Measurements from ENCODE around the gene BDKRB2. TPM values are rescaled to one million over a fixed set of nuclear protein-coding genes. Genes with fewer than 3 reads are reported as not detected.

The BDKRB2 gene
- polyA plus RNA-seq, 1 donor from 2014 or later: not detected

DNA sequence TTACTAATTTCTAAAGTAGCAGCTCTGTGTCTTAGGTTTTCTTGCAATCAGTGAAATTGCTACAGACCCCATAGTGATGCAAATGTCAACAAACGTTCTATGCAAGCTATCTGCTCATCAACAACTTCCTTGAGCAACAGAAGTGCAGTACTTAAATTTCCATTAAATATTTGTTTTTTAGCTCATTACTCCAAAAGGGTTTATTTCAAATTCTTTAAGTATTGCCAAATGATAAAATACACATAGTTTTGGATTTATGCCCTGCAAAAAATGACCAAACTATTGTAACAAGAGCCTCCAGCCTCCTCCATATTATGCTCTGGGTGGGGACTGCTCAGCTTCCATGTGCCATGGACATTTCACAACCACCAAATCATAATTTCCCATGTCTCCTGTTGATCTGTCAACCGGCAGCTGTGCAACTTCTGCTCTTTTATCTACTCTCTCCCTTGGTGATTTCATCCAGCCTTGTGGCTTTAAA lies 55.7 kb downstream of the BDKRB2 start:
- no peaks in the 10 kb centered on the region for H3F3A ChIP-seq (ENCODE audit: insufficient read depth, low read length, poor library complexity, severe bottlenecking)
- no peak overlapping the region for H3K4me2 ChIP-seq (ENCODE audit: low read length)
- TF ChIP-seq SMC3 (conservative IDR thresholded peaks at IDR 0.05; ENCODE audit: poor library complexity) (no peak), EP300 (conservative IDR thresholded peaks at IDR 0.05; ENCODE audit: poor library complexity, severe bottlenecking) (no peak), EZH2 (IDR thresholded peaks at IDR 0.05; ENCODE audit: borderline replicate concordance, insufficient read depth, low read length, poor library complexity, severe bottlenecking) (no peak), MXI1 (conservative IDR thresholded peaks at IDR 0.05; ENCODE audit: poor library complexity, severe bottlenecking) (no peak), POLR2AphosphoS5 (IDR thresholded peaks at IDR 0.05) (no peak), RAD21 (conservative IDR thresholded peaks at IDR 0.05) (no peak), TAF1 (IDR thresholded peaks at IDR 0.05; ENCODE audit: low read depth) (no peak)
- TF ChIP-seq, protein P1, sequence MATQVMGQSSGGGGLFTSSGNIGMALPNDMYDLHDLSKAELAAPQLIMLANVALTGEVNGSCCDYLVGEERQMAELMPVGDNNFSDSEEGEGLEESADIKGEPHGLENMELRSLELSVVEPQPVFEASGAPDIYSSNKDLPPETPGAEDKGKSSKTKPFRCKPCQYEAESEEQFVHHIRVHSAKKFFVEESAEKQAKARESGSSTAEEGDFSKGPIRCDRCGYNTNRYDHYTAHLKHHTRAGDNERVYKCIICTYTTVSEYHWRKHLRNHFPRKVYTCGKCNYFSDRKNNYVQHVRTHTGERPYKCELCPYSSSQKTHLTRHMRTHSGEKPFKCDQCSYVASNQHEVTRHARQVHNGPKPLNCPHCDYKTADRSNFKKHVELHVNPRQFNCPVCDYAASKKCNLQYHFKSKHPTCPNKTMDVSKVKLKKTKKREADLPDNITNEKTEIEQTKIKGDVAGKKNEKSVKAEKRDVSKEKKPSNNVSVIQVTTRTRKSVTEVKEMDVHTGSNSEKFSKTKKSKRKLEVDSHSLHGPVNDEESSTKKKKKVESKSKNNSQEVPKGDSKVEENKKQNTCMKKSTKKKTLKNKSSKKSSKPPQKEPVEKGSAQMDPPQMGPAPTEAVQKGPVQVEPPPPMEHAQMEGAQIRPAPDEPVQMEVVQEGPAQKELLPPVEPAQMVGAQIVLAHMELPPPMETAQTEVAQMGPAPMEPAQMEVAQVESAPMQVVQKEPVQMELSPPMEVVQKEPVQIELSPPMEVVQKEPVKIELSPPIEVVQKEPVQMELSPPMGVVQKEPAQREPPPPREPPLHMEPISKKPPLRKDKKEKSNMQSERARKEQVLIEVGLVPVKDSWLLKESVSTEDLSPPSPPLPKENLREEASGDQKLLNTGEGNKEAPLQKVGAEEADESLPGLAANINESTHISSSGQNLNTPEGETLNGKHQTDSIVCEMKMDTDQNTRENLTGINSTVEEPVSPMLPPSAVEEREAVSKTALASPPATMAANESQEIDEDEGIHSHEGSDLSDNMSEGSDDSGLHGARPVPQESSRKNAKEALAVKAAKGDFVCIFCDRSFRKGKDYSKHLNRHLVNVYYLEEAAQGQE (IDR thresholded peaks at IDR 0.05; ENCODE audit: borderline replicate concordance): no peak
- TF ChIP-seq, protein P2, sequence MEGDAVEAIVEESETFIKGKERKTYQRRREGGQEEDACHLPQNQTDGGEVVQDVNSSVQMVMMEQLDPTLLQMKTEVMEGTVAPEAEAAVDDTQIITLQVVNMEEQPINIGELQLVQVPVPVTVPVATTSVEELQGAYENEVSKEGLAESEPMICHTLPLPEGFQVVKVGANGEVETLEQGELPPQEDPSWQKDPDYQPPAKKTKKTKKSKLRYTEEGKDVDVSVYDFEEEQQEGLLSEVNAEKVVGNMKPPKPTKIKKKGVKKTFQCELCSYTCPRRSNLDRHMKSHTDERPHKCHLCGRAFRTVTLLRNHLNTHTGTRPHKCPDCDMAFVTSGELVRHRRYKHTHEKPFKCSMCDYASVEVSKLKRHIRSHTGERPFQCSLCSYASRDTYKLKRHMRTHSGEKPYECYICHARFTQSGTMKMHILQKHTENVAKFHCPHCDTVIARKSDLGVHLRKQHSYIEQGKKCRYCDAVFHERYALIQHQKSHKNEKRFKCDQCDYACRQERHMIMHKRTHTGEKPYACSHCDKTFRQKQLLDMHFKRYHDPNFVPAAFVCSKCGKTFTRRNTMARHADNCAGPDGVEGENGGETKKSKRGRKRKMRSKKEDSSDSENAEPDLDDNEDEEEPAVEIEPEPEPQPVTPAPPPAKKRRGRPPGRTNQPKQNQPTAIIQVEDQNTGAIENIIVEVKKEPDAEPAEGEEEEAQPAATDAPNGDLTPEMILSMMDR (IDR thresholded peaks at IDR 0.05; ENCODE audit: poor library complexity, severe bottlenecking): no peak

DNA sequence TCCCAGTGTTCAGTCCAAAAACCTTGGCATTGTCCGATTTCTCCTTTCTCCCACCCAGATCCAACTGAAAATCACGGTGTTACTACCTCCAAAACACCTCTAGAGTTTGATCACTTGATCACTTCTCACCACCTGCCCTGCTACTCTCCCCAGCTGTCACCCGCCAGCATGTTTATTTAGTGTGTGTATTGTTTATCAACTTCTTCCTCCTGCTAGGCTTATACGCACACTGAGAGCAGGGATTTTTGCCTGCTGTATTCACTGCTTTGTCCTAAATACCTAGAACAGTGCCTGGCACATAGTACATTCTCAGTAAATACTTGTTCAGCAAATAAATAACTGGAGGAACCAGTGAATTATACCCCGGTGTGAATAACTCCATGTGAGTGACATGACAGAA lies 56.4 kb downstream of the BDKRB2 start:
- H3K4me3 ChIP-seq (ENCODE audit: low read length): no peak overlapping the region
- peaks cover 3% of the 10 kb centered on the region for H3K9me3 ChIP-seq (ENCODE audit: low read length)
- H3K4me2 ChIP-seq (ENCODE audit: low read length): no peak overlapping the region
- no peak for TF ChIP-seq SMC3 (conservative IDR thresholded peaks at IDR 0.05; ENCODE audit: poor library complexity)
- TF ChIP-seq MXI1 (conservative IDR thresholded peaks at IDR 0.05; ENCODE audit: poor library complexity, severe bottlenecking): no peak
- no peak for TF ChIP-seq EP300 (conservative IDR thresholded peaks at IDR 0.05; ENCODE audit: poor library complexity, severe bottlenecking)
- TF ChIP-seq POLR2AphosphoS5 (IDR thresholded peaks at IDR 0.05): no peak
- TF ChIP-seq, protein P2 (IDR thresholded peaks at IDR 0.05; ENCODE audit: poor library complexity, severe bottlenecking): no peak
- TF ChIP-seq RAD21 (conservative IDR thresholded peaks at IDR 0.05): no peak
- TF ChIP-seq TAF1 (IDR thresholded peaks at IDR 0.05; ENCODE audit: low read depth): no peak
- TF ChIP-seq, protein P1 (IDR thresholded peaks at IDR 0.05; ENCODE audit: borderline replicate concordance): no peak
- H3F3A ChIP-seq (ENCODE audit: insufficient read depth, low read length, poor library complexity, severe bottlenecking): no peaks in the 10 kb centered on the region
- no peak overlapping the region for H3K9ac ChIP-seq (ENCODE audit: low read length)
- H3K27me3 ChIP-seq (ENCODE audit: insufficient read depth, low read depth, low read length): no peaks in the 10 kb centered on the region
- H3K9me2 ChIP-seq (ENCODE audit: insufficient read depth, low read length): no peaks in the 10 kb centered on the region
- no peaks in the 10 kb centered on the region for H3K79me2 ChIP-seq (replicated peaks; ENCODE audit: insufficient read depth, low read length)
- H3K27ac ChIP-seq (ENCODE audit: low read length): no peak overlapping the region
- no peak overlapping the region for H2AFZ ChIP-seq (ENCODE audit: low read depth, low read length)
- no peaks in the 10 kb centered on the region for H3K36me3 ChIP-seq (ENCODE audit: insufficient read depth, low read length)
- no peaks in the 10 kb centered on the region for H4K20me1 ChIP-seq (ENCODE audit: insufficient read depth)

More for the DNA sequence above, 55.7 kb downstream of the BDKRB2 start:
- H4K20me1 ChIP-seq (ENCODE audit: insufficient read depth): no peaks in the 10 kb centered on the region
- no peaks in the 10 kb centered on the region for H3K27me3 ChIP-seq (ENCODE audit: insufficient read depth, low read depth, low read length)
- H3K36me3 ChIP-seq (ENCODE audit: insufficient read depth, low read length): no peaks in the 10 kb centered on the region
- H3K9ac ChIP-seq (ENCODE audit: low read length): no peak overlapping the region
- no peaks in the 10 kb centered on the region for H3K9me2 ChIP-seq (ENCODE audit: insufficient read depth, low read length)
- no peak overlapping the region for H3K4me3 ChIP-seq (ENCODE audit: low read length)
- no peaks in the 10 kb centered on the region for H3K79me2 ChIP-seq (replicated peaks; ENCODE audit: insufficient read depth, low read length)
- H3K27ac ChIP-seq (ENCODE audit: low read length): no peak overlapping the region
- no peak overlapping the region for H2AFZ ChIP-seq (ENCODE audit: low read depth, low read length)
- H3K9me3 ChIP-seq (ENCODE audit: low read length): peaks cover 3% of the 10 kb centered on the region
